Measurements from ENCODE around the gene PANX2. TPM values are rescaled to one million over a fixed set of nuclear protein-coding genes. Genes with fewer than 3 reads are reported as not detected.
A peak's percentile ranks its signal among the peaks of the same experiment; 100 is the strongest.
"Not testable (repeated sequence)": the region's sequence is repeated elsewhere in the genome, so short reads cannot be mapped to it uniquely, and the experiment has no call there.

Gene PANX2
- total and polyA plus RNA-seq, 9 of the 15 experiments (the other 6 are each of a cell fraction or from before 2014, with no cell fraction given): 0.01 to 3.9 (median 0.67) TPM; not detected in 1

GRCh38 chr22:50204571-50204970, 34.0 kb downstream of the PANX2 start (continued):
- TF ChIP-seq PRDM10 (IDR thresholded peaks at IDR 0.05; ENCODE audit: partially characterized antibody) (no peak), MAFG (tag; conservative IDR thresholded peaks at IDR 0.05) (peak; percentile 34; the same call in 1 of the 2 replicates), CBX3 (IDR thresholded peaks at IDR 0.05; ENCODE audit: borderline replicate concordance in 1 of 2, low read length in 2 of 2) (no peak), MAX (CRISPR knock-in tag; IDR thresholded peaks at IDR 0.05) (no peak), SMARCA5 (IDR thresholded peaks at IDR 0.05) (no peak)

GRCh38 chr22:50204998-50205397, 34.5 kb downstream of the PANX2 start:
- H3K9me1 ChIP-seq (ENCODE audit: control insufficient read depth, insufficient read depth, low read length); DNase-seq (ENCODE audit: extremely low read depth in 1 of 4, low spot score in 3 of 4); H3K4me3 ChIP-seq; H4K20me1 ChIP-seq (replicated peaks; ENCODE audit: control insufficient read depth, insufficient read depth, low read length); CTCF ChIA-PET (ENCODE audit: low intra/inter-chr PET ratio); H3K4me2 ChIP-seq (ENCODE audit: insufficient read depth, low read length); ATAC-seq; POLR2A ChIA-PET; in situ Hi-C loops (cut with MboI); H3K9me3 ChIP-seq (replicated peaks; ENCODE audit: control insufficient read depth, insufficient read depth, low read depth, low read length); BruUV-seq (replicated peaks); H3K27me3 ChIP-seq (ENCODE audit: control insufficient read depth in 2 of 2, insufficient read depth in 2 of 2, low read length in 2 of 2); H3K9ac ChIP-seq (ENCODE audit: insufficient read depth in 1 of 2, low read depth in 2 of 2, low read length in 2 of 2); FAIRE-seq; H3K27ac ChIP-seq (ENCODE audit: extremely low read depth, low read depth, low read length); H2AFZ ChIP-seq (ENCODE audit: low read depth, low read length); intact Hi-C loops (cut with micrococcal nuclease): not testable (repeated sequence)
- 96% methylated on average over 9 of the region's 9 CpGs for WGBS (ENCODE audit: insufficient coverage, low coverage, missing lambda C conversion rate)
- Histone ChIP-seq H3K4me1 (replicated peaks in 1 of 2; ENCODE audit: control insufficient read depth in 2 of 2, insufficient read depth in 2 of 2, low read length in 2 of 2) (peaks cover 5 to 51% of the 10 kb centered on the region in 2 experiments; a peak in 3 of 5 replicates), H3K36me3 (ENCODE audit: control insufficient read depth, insufficient read depth, low read length) (peaks cover 34% of the 10 kb centered on the region; the same call in 1 of the 3 replicates), H3K79me2 (ENCODE audit: control insufficient read depth, insufficient read depth, low read length) (peaks cover 20% of the 10 kb centered on the region)
